Heart right ventricle (tissue), 16 donors: ENCODE results near the gene ITGAL. TPM values are rescaled to one million over a fixed set of nuclear protein-coding genes. Genes with fewer than 3 reads are reported as not detected.

Experiments used
- ATAC-seq, 8 donors: fragments of 200-7000 bp; cut with Tn5 transposase; one replicate each; pipeline ENCODE4 v1.9.1; 2020; ENCODE audit warnings: mild to moderate bottlenecking in 8 of 8, moderate library complexity in 8 of 8, moderate number of reproducible peaks in 1 of 8
- DNase-seq, 2 donors: peaks; one replicate each; pipeline ENCODE4 v3.0.0-alpha.2; 2020
- H3K27ac ChIP-seq, 10 donors: fragments of 200-600 bp; sonication (generic) in 2 of 10; one replicate each; pipeline versions ENCODE4 v1.5.0 to v1.8.0; 2020 to 2022; ENCODE audit warnings: mild to moderate bottlenecking in 3 of 10
- H3K27me3 ChIP-seq, 7 donors: fragments of 200-600 bp; one replicate each; pipeline ENCODE4 v1.8.0; 2021 to 2022; ENCODE audit warnings: mild to moderate bottlenecking in 2 of 7
- H3K36me3 ChIP-seq, 9 donors: fragments of 200-600 bp; sonication (generic) in 1 of 9; one replicate each; pipeline versions ENCODE4 v1.5.0 to v1.8.0; 2020 to 2022; ENCODE audit warnings: mild to moderate bottlenecking in 2 of 9
- H3K4me1 ChIP-seq, 9 donors: fragments of 200-600 bp; sonication (generic) in 1 of 9; one replicate each; pipeline versions ENCODE4 v1.5.0 to v1.8.0; 2020 to 2022; ENCODE audit warnings: mild to moderate bottlenecking in 4 of 9
- H3K4me3 ChIP-seq, 10 donors: fragments of 200-600 bp; sonication (generic) in 2 of 10; one replicate each; pipeline versions ENCODE4 v1.5.0 to v1.8.0; 2020 to 2022; ENCODE audit warnings: mild to moderate bottlenecking in 7 of 10, moderate library complexity in 2 of 10
- H3K9me3 ChIP-seq, 11 donors: fragments of 200-600 bp in 10 of 11; sonication (generic) in 2 of 11; one replicate each; pipeline versions ENCODE4 v1.5.0 to v1.8.0; 2013 to 2022; ENCODE audit warnings: mild to moderate bottlenecking in 2 of 11, control low read depth in 1 of 11, moderate library complexity in 1 of 11
- CTCF ChIP-seq, 9 donors: fragments of 200-600 bp; sonication (generic) in 2 of 9; IDR thresholded peaks; one replicate each; pipeline versions ENCODE4 v1.5.0 to v1.8.0; 2021 to 2022; ENCODE audit warnings: antibody characterized with exemption in 9 of 9, mild to moderate bottlenecking in 5 of 9, moderate library complexity in 1 of 9
- WGBS, 2 donors: extraction: QIAGEN DNeasy Blood & Tissue Kit; methylation state at CpG; one replicate each; pipeline ENCODE4 v1.1.7; 2013; ENCODE audit warnings: inconsistent platforms in 1 of 2; 5-methylcytosine and 5-hydroxymethylcytosine counted together
- intact Hi-C, 10 donors: fragments of 100-400 bp; cut with DNase I; formaldehyde crosslinking; loops; one replicate each; pipeline versions ENCODE4 v1.11.1 to v1.14.2; 2022
- polyA plus RNA-seq, 2 donors: library from polyadenylated mRNA; stranded (reverse); fragments of 200-250 nt; gene quantifications; one replicate each; pipeline ENCODE4 v1.2.3, GENCODE V29; 2013
- total RNA-seq, 10 donors: library from RNA; stranded (reverse); fragmentation: NEBNext Ultra II Directional in 3 of 10; extraction: Animal tissue kit (Norgen Biotek cat#: 25700) in 3 of 10; gene quantifications; one replicate each; pipeline versions ENCODE4 v1.2.1 to v1.2.4, GENCODE V29; 2021 to 2023
- donor health status: Arrhythmogenic right ventricular cardiomyopathy.
- donor health status: ischemic (EF 13 %, LVEDD 7.1; RV severe dilation, severe dysfunction).
- donor health status: healthy with polysubstance abuse.
- donor health status: DM: no; HTN: yes; CAD: no.
- donor health status: DM: no; HTN: no; CAD: no.
- donor health status: ischemic (EF 25% LVEDD 6.9; RV normal size, moderate dysfunction).
- donor health status: ischemic (EF 25% LVEDD 5.7; RV mildly dilated, moderate dysfunction).
- donor health status: healthy.
- donor health status: DM: yes; HTN: yes; CAD: no.
- donor health status: Ischemic cardiomyopathy.
- donor health status: ischemic (EF 35%, LVEDD 5.7; RV mildly dilated, moderate dysfunction).
- donor health status: nonischemic (EF 11% LVEDD 7.7; RV severe dilation, severe dysfunction).
- donor health status: DM: yes; HTN: yes; CAD: no.
- donor health status: PGD.
- donor health status: ischemic (EF 29% LVEDD 5.4; RV normal size, mild dysfunction).
- donor health status: nonischemic (EF 23%, LVEDD 6.1; RV moderate dilation, normal function).

Gene ITGAL
- total and polyA plus RNA-seq, 12 donors: 0.52 to 18.2 (median 1.6) TPM

DNA sequence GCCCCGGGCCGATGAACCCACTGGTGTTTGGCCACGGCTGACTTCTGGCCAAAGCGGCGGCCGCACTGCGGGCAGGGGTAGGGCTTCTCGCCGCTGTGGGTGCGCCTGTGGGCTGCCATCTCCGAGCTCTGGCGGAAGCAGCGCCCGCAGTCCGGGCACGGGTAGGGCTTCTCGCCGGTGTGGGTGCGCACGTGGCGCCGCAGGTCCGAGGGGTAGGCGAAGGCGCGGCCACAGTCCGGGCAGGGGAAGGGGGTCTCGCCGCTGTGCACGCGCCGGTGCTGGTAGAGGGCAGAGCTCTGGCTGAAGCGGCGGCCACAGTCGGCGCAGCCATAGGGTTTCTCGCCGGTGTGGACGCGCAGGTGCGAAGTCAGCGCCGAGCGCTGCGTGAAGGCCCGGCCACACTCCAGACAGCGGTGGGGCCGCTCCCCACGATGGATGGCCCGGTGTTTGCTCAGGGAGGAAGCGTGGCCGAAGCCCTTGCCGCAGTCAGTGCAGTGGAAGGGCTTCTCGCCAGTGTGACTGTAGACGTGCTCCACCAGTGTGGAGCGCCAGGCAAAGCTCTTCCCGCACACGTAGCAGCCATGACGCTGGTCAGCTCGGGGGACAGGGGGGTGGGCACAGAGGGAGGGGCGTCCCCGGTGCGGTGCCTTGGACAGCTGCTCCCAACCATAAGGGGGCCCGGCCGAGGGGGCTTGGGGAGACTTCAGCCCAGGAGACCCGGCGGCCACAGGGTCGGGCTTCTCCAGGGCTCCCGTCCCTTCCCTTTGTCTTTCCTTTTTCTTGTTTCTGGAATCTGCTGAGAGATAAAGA lies 83.0 kb downstream of the ITGAL start:
- no peaks in the 10 kb centered on the region for H3K9me3 ChIP-seq
- peak overlapping the region in 2 of 10 donors; percentile 58 to 99 for H3K27ac ChIP-seq
- ATAC-seq: no peak
- H3K27me3 ChIP-seq: no peaks in the 10 kb centered on the region
- no peak overlapping the region for H3K4me3 ChIP-seq
- H3K36me3 ChIP-seq: peaks cover 0 to 40% (median 15%) of the 10 kb centered on the region in 9 donors
- TF ChIP-seq CTCF (IDR thresholded peaks at IDR 0.05): no peak
- intact Hi-C loops: loop anchor here in 3 of 10 donors (2.0 kb wide), 1 partner anchor 21 kb away; the partner anchor contains the start of gene ZNF747 (in 3 of the 3)
- H3K4me1 ChIP-seq: peaks cover 0 to 69% (median 48%) of the 10 kb centered on the region in 9 donors
- no peak for DNase-seq
- WGBS, 2 donors: 94 to 95% methylated on average over 67 to 69 of the region's 69 CpGs

- 53 to 55% methylated on average over 10 of the region's 10 CpGs for WGBS, 2 donors
- Histone ChIP-seq H3K27ac (peak overlapping the region in 1 of 10 donors; percentile 99), H3K36me3 (peaks cover 0 to 40% (median 15%) of the 10 kb centered on the region in 9 donors), H3K27me3 (no peaks in the 10 kb centered on the region), H3K9me3 (no peaks in the 10 kb centered on the region), H3K4me1 (peaks cover 0 to 74% (median 54%) of the 10 kb centered on the region in 9 donors), H3K4me3 (no peak overlapping the region)
- TF ChIP-seq CTCF (IDR thresholded peaks at IDR 0.05): no peak
- ATAC-seq (no peak), DNase-seq (no peak)
- intact Hi-C loops: loop anchor here in 3 of 10 donors (2.0 kb wide), 1 partner anchor 21 kb away; the partner anchor contains the start of gene ZNF747 (in 3 of the 3)
Observed at GRCh38 chr16:30556125-30556473, 83.6 kb downstream of the ITGAL start.

DNA sequence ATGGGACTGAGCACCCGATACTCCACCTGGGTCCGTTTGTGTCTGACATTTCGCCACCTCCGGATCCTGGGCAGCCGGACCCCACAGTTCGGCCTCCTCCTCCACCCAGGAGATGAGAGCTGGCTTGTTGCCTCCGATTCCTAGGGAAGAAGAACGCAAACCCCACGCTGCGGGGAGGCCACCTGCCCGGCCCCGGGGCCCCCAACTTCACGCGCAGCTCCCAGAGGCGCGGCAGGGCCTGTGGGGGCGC lies 85.1 kb downstream of the ITGAL start:
- H3K4me3 ChIP-seq: peak overlapping the region; percentile 52 to 98 (median 80)
- H3K27ac ChIP-seq: peak overlapping the region; percentile 86 to 99 (median 96)
- intact Hi-C loops: loop anchor here in 3 of 10 donors (2.0 kb wide), 1 partner anchor 23 kb away; the partner anchor contains the start of gene ZNF747 (in 3 of the 3)
- no peaks in the 10 kb centered on the region for H3K27me3 ChIP-seq
- H3K36me3 ChIP-seq: peaks cover 0 to 38% (median 15%) of the 10 kb centered on the region in 9 donors
- no peak for TF ChIP-seq CTCF (IDR thresholded peaks at IDR 0.05)
- DNase-seq (no peak), ATAC-seq (peak in 2 of 8 donors; percentile 1 to 28)
- H3K9me3 ChIP-seq: no peaks in the 10 kb centered on the region
- 0 to 1% methylated on average over 15 to 17 of the region's 17 CpGs for WGBS, 2 donors
- H3K4me1 ChIP-seq: peaks cover 0 to 69% (median 52%) of the 10 kb centered on the region in 9 donors

DNA sequence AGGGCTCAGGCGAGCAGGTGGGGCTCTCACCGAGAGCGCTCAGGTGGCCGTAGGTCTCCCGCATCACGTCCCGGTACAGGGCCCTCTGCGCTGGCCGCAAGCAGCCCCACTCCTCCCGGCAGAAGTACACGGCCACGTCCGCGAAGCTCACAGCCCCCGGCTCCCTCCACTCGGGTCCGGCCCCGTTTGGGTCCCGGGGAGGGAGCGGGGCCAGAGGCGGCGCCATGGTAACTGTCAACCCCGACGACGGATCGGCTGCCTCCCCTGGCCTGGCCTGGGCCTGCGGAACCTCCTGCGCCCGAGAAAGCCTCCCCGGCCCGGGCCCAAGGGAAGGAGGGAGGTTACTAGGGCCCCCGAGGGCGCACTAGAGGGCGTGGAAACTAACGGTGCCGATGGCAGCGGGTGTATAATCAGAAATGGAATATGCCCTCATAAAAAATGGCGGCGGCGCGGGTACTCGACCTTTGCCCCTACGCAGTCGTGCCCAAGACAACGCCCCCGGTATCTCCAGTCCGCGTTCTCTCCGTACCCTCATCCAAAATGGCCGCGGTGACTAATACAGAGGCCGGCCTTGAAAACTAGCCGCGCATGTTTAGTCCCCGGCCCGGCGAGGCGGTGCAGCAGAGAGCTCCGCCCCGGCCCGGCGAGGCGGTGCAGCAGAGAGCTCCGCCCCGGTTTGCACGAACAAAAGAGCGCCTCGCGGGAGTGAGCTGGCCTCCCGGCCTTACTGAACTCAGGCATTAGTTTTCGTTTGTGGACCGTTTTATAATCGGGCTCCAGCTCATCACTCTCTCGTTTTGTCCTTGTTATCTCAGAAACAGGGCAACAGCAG lies 85.6 kb downstream of the ITGAL start, which contains the start of gene ZNF764:
ZNF764 (minus strand) TSS at position 418 of the 832 bp plus-strand sequence; CDS start at position 226, 192 bp downstream.
- intact Hi-C loops: loop anchor here in 9 of 10 donors (1.0 to 2.0 kb wide), 3 partner anchors 23 to 31 kb away; partner anchors contain the start of genes ZNF747 (in 5 of the 9) and ZNF768 (in 1 of the 9)
- Histone ChIP-seq H3K36me3 (peaks cover 0 to 33% (median 15%) of the 10 kb centered on the region in 9 donors), H3K9me3 (no peaks in the 10 kb centered on the region), H3K27ac (peak within 1 kb of the TSS; percentile 86 to 99 (median 96)), H3K27me3 (no peaks in the 10 kb centered on the region), H3K4me1 (peaks cover 0 to 64% (median 47%) of the 10 kb centered on the region in 9 donors), H3K4me3 (peak within 1 kb of the TSS; percentile 52 to 98 (median 80))
- ATAC-seq (peak; percentile 95 to 99 (median 97)), DNase-seq (peak; percentile 96 to 99)
- WGBS, 2 donors: 0% methylated on average over 74 of the region's 74 CpGs
- peak in 1 of 9 donors; percentile 12 for TF ChIP-seq CTCF (IDR thresholded peaks at IDR 0.05)
